Body of pancreas (tissue), 4 donors: ENCODE data around the gene PDIA5. TPM values are rescaled to one million over a fixed set of nuclear protein-coding genes. Genes with fewer than 3 reads are reported as not detected.

Source experiments
- ATAC-seq: fragments of 150-250 bp; one replicate; pipeline ENCODE4 v1.9.1; 2016
- DNase-seq, 4 donors: peaks; one replicate each; pipeline ENCODE4 v3.0.0-alpha.2; 2019
- H3K27ac ChIP-seq, 4 donors: fragments of 200-600 bp; sonication (generic); 1 replicate in 3 of 4; 2 replicates in 1 of 4; pipeline versions ENCODE4 v1.5.1 to v1.6.1; 2016 to 2019; ENCODE audit warnings: mild to moderate bottlenecking in 1 of 4, mixed read lengths in 1 of 4, moderate library complexity in 1 of 4
- H3K27me3 ChIP-seq, 2 donors: fragments of 200-600 bp; sonication (generic); one replicate each; pipeline ENCODE4 v1.6.0; 2016; ENCODE audit warnings: mild to moderate bottlenecking in 1 of 2
- H3K36me3 ChIP-seq, 2 donors: fragments of 200-600 bp; sonication (generic); replicated peaks in 1 of 2; 2 replicates each; pipeline ENCODE4 v1.5.1; 2016; ENCODE audit warnings: low read depth in 2 of 2; ENCODE audit not compliant: insufficient read depth in 1 of 2
- H3K4me1 ChIP-seq: fragments of 200-600 bp; sonication (generic); one replicate; pipeline ENCODE4 v1.6.0; 2016
- H3K4me3 ChIP-seq, 2 donors: fragments of 200-600 bp; sonication (generic); 1 replicate in 1 of 2; 2 replicates in 1 of 2; pipeline ENCODE4 v1.5.1; 2016 to 2019
- H3K9me3 ChIP-seq, 3 donors: fragments of 200-600 bp; sonication (generic); 1 replicate in 2 of 3; 2 replicates in 1 of 3; pipeline ENCODE4 v1.5.1; 2016
- CTCF ChIP-seq, 7 experiments: fragments of 450-650 bp in 4 of 7; fragments of 200-600 bp in 3 of 7; sonication (generic) in 3 of 7; IDR thresholded peaks; one replicate each; pipeline ENCODE4 v1.5.1; 2016 to 2019; ENCODE audit warnings: antibody characterized with exemption in 7 of 7
- POLR2A ChIP-seq, 3 donors: fragments of 450-650 bp; IDR thresholded peaks; one replicate each; pipeline ENCODE4 v1.6.1; 2016; ENCODE audit warnings: antibody characterized with exemption in 3 of 3, mild to moderate bottlenecking in 2 of 3
- WGBS, 2 donors: methylation state at CpG; one replicate each; pipeline ENCODE4 v1.1.5; 2017; 5-methylcytosine and 5-hydroxymethylcytosine counted together
- intact Hi-C: fragments of 100-400 bp; cut with DNase I; formaldehyde crosslinking; loops from one replicate; pipeline ENCODE4 v1.15.1; 2023
- total RNA-seq, 2 donors: library from RNA; depleted of rRNA; stranded (reverse); fragments of >200 nt; gene quantifications; one replicate each; pipeline ENCODE4 v1.1.0, GENCODE V29; 2016

Gene PDIA5
- total RNA-seq, 2 donors from 2014 or later, result 28.8 to 73.2 TPM

GRCh38 chr3:123129532-123129931 is 62.7 kb downstream of the PDIA5 start:
- Histone ChIP-seq H3K9me3 (no peaks in the 10 kb centered on the region), H3K27ac (no peak overlapping the region), H3K4me3 (no peak overlapping the region), H3K36me3 (peaks cover 0 to 12% of the 10 kb centered on the region in 2 donors), H3K4me1 (no peaks in the 10 kb centered on the region), H3K27me3 (no peaks in the 10 kb centered on the region)
- 94% methylated on average over 7 of the region's 7 CpGs for WGBS, 2 donors
- DNase-seq, result no peak
- ATAC-seq, result no peak
- intact Hi-C loops, result no loop called here
- TF ChIP-seq CTCF (IDR thresholded peaks at IDR 0.05) (no peak), POLR2A (IDR thresholded peaks at IDR 0.05) (no peak)

GRCh38 chr3:123130079-123130750 is 63.4 kb downstream of the PDIA5 start:
- DNase-seq, result no peak
- ATAC-seq, result no peak
- intact Hi-C loops, result no loop called here
- Histone ChIP-seq H3K9me3 (no peaks in the 10 kb centered on the region), H3K36me3 (peaks cover 0 to 9% of the 10 kb centered on the region in 2 donors), H3K4me3 (no peak overlapping the region), H3K27ac (no peak overlapping the region), H3K27me3 (no peaks in the 10 kb centered on the region), H3K4me1 (no peaks in the 10 kb centered on the region)
- WGBS, 2 donors, result 96 to 98% methylated on average over 11 to 12 of the region's 12 CpGs
- TF ChIP-seq POLR2A (IDR thresholded peaks at IDR 0.05) (no peak), CTCF (IDR thresholded peaks at IDR 0.05) (no peak)

GRCh38 chr3:123134671-123135070 is 67.8 kb downstream of the PDIA5 start:
- ATAC-seq (no peak), DNase-seq (no peak)
- H3K4me3 ChIP-seq, result no peak overlapping the region
- 92 to 94% methylated on average over 7 to 10 of the region's 10 CpGs for WGBS, 2 donors
- H3K9me3 ChIP-seq, result no peaks in the 10 kb centered on the region
- no peak overlapping the region for H3K27ac ChIP-seq
- H3K4me1 ChIP-seq, result no peaks in the 10 kb centered on the region
- peaks cover 0 to 8% of the 10 kb centered on the region in 2 donors for H3K36me3 ChIP-seq
- no peaks in the 10 kb centered on the region for H3K27me3 ChIP-seq
- intact Hi-C loops, result no loop called here
- TF ChIP-seq POLR2A (IDR thresholded peaks at IDR 0.05) (no peak), CTCF (IDR thresholded peaks at IDR 0.05) (no peak)

- 95 to 96% methylated on average over 2 of the region's 2 CpGs for WGBS, 2 donors
These were observed 70.2 kb downstream of the PDIA5 start for GRCh38 chr3:123137001-123137400.

More at GRCh38 chr3:123137001-123137400, 70.2 kb downstream of the PDIA5 start:
- no peak for DNase-seq
- Histone ChIP-seq H3K4me3 (no peak overlapping the region), H3K27me3 (no peaks in the 10 kb centered on the region), H3K4me1 (no peaks in the 10 kb centered on the region), H3K9me3 (no peaks in the 10 kb centered on the region), H3K36me3 (peaks cover 0 to 4% of the 10 kb centered on the region in 2 donors), H3K27ac (no peak overlapping the region)
- no peak for ATAC-seq
- no peak for TF ChIP-seq POLR2A (IDR thresholded peaks at IDR 0.05)
- TF ChIP-seq CTCF (IDR thresholded peaks at IDR 0.05), result no peak
- intact Hi-C loops, result no loop called here
